Smooth muscle cell (in vitro differentiated cells): Measurements from ENCODE around the gene DMXL1. TPM values are rescaled to one million over a fixed set of nuclear protein-coding genes. Genes with fewer than 3 reads are reported as not detected.
A peak's percentile ranks its signal among the peaks of the same experiment; 100 is the strongest.

Experiments used
- DNase-seq: peaks from one replicate; lab custom pipeline; 2025; ENCODE audit not compliant: unreplicated experiment; lab: John Stamatoyannopoulos, UW
- H2AFZ ChIP-seq: fragments of 200-600 bp; sonication (generic); 2 replicates; pipeline ENCODE4 v1.6.0; 2016; ENCODE audit warnings: antibody characterized with exemption, low read depth, mild to moderate bottlenecking
- H3F3A ChIP-seq: fragments of 200-600 bp; sonication (generic); 2 replicates; pipeline ENCODE4 v1.6.0; 2017; ENCODE audit warnings: antibody characterized with exemption, low read depth
- H3K27ac ChIP-seq: fragments of 200-600 bp; sonication (generic); 2 replicates; pipeline ENCODE4 v1.5.1; 2016; ENCODE audit warnings: low read depth, mild to moderate bottlenecking
- H3K27me3 ChIP-seq: fragments of 200-600 bp; sonication (generic); 2 replicates; pipeline ENCODE4 v1.6.1; 2016; ENCODE audit warnings: low read depth, mild to moderate bottlenecking
- H3K36me3 ChIP-seq: fragments of 200-600 bp; sonication (generic); 2 replicates; pipeline ENCODE4 v1.5.1; 2016; ENCODE audit warnings: low read depth
- H3K4me1 ChIP-seq: fragments of 200-600 bp; sonication (generic); 2 replicates; pipeline ENCODE4 v1.5.1; 2016; ENCODE audit warnings: low read depth
- H3K4me2 ChIP-seq: fragments of 200-600 bp; sonication (generic); 2 replicates; pipeline ENCODE4 v1.6.0; 2016; ENCODE audit warnings: mild to moderate bottlenecking
- H3K4me3 ChIP-seq: fragments of 200-600 bp; sonication (generic); 2 replicates; pipeline ENCODE4 v1.5.1; 2016; ENCODE audit warnings: mild to moderate bottlenecking
- H3K79me2 ChIP-seq: fragments of 200-600 bp; sonication (generic); 2 replicates; pipeline ENCODE4 v1.6.0; 2016; ENCODE audit warnings: low read depth, mild to moderate bottlenecking
- H3K9ac ChIP-seq: fragments of 200-600 bp; sonication (generic); 2 replicates; pipeline ENCODE4 v1.6.0; 2016; ENCODE audit warnings: low read depth
- H3K9me3 ChIP-seq: fragments of 200-600 bp; sonication (generic); replicated peaks from 2 replicates; pipeline ENCODE4 v1.5.1; 2016; ENCODE audit warnings: low read depth
- H4K20me1 ChIP-seq: fragments of 200-600 bp; sonication (generic); 2 replicates; pipeline ENCODE4 v1.6.0; 2016; ENCODE audit warnings: low read depth
- CTCF ChIP-seq: fragments of 200-600 bp; sonication (generic); IDR thresholded peaks from 2 replicates; pipeline ENCODE4 v1.5.1; 2017; ENCODE audit warnings: borderline replicate concordance, mild to moderate bottlenecking, antibody characterized with exemption; ENCODE audit not compliant: insufficient read depth, poor library complexity, severe bottlenecking
- WGBS: methylation state at CpG from one replicate; pipeline ENCODE4 v1.1.7; 2016; ENCODE audit warnings: low lambda C conversion rate; 5-methylcytosine and 5-hydroxymethylcytosine counted together
- polyA plus RNA-seq: library from polyadenylated mRNA; unstranded; fragments of >200 nt; fragmentation: Nextera tagmentation; extraction: Ambion mirVana; gene quantifications from 2 replicates; pipeline ENCODE4 v1.2.1, GENCODE V29; 2016
- total RNA-seq: library from RNA; depleted of rRNA; stranded (reverse); fragments of >200 nt; gene quantifications from 2 replicates; pipeline ENCODE4 v1.2.3, GENCODE V29; 2014

Gene DMXL1
- total and polyA plus RNA-seq, 2 experiments from 2014 or later: 9.6 to 76.0 TPM

- Histone ChIP-seq H3K4me3 (no peak overlapping the region), H3F3A (peaks cover 12% of the 10 kb centered on the region), H3K79me2 (peaks cover 50% of the 10 kb centered on the region), H3K9me3 (no peaks in the 10 kb centered on the region), H3K27ac (peak overlapping the region; percentile 95), H3K27me3 (no peaks in the 10 kb centered on the region), H3K9ac (no peak overlapping the region), H2AFZ (no peak overlapping the region), H3K4me1 (peaks cover 41% of the 10 kb centered on the region), H3K36me3 (no peaks in the 10 kb centered on the region), H3K4me2 (peak overlapping the region; percentile 77), H4K20me1 (no peaks in the 10 kb centered on the region)
- no peak for TF ChIP-seq CTCF
- no peak for DNase-seq
- WGBS: 94% methylated on average over 2 of the region's 2 CpGs
Observed at GRCh38 chr5:119290607-119291006, 219.7 kb downstream of the DMXL1 start.

DNA sequence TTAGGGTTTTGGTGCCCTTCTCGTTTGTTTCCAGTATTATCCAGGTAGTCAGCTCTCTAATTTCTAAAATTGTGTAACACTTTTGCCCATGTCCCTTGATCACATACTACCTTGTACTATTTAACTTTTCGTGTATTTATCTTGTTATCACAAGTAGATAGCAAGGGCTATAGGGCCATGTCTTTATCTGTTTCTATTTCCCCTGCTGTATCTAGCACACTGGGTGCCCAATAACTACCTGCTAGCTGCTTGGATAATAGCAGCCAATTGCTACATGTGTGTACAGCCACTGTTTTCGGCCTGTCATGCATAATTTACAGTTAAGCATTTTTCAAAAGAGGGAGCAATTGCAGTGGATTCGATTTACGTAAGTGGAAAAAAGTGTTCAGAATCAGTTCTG, 220.2 kb downstream of the DMXL1 start:
- Histone ChIP-seq H3K9ac (no peak overlapping the region), H4K20me1 (no peaks in the 10 kb centered on the region), H3K36me3 (no peaks in the 10 kb centered on the region), H2AFZ (no peak overlapping the region), H3K4me2 (no peak overlapping the region), H3K9me3 (no peaks in the 10 kb centered on the region), H3K27ac (peak overlapping the region; percentile 95), H3K27me3 (no peaks in the 10 kb centered on the region), H3K79me2 (peaks cover 46% of the 10 kb centered on the region), H3K4me3 (no peak overlapping the region), H3F3A (peaks cover 12% of the 10 kb centered on the region), H3K4me1 (peaks cover 41% of the 10 kb centered on the region)
- TF ChIP-seq CTCF: no peak
- no peak for DNase-seq
- WGBS: 85% methylated on average over 5 of the region's 5 CpGs

DNA sequence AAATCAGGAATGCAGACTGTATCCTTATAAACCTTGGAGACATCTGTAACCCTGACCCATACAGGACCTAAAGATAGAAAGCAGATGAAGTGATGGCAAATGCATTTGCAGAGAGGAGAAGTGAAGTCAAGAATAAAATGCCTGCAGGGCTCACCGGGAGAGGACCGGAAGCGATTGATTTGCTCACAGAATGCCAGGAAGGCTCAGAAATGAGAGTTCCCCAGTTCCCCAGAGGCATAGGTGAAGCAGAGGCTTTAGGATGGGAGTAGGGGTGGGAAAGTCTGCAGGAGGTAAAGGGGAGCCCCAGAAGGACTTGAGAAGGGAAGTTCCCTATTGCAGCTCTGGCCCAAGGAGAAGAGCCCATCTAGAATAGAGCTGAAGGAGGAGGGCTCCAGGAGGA, 221.0 kb downstream of the DMXL1 start:
- H2AFZ ChIP-seq: no peak overlapping the region
- H3K4me2 ChIP-seq: peak overlapping the region; percentile 9
- peaks cover 38% of the 10 kb centered on the region for H3K4me1 ChIP-seq
- no peak overlapping the region for H3K4me3 ChIP-seq
- H3K9ac ChIP-seq: no peak overlapping the region
- peak overlapping the region; percentile 95 for H3K27ac ChIP-seq
- TF ChIP-seq CTCF: no peak
- no peaks in the 10 kb centered on the region for H3K27me3 ChIP-seq
- no peak for DNase-seq
- no peaks in the 10 kb centered on the region for H3K9me3 ChIP-seq
- peaks cover 49% of the 10 kb centered on the region for H3K79me2 ChIP-seq
- H3F3A ChIP-seq: peaks cover 9% of the 10 kb centered on the region
- no peaks in the 10 kb centered on the region for H3K36me3 ChIP-seq
- WGBS: 55% methylated on average over 3 of the region's 3 CpGs
- no peaks in the 10 kb centered on the region for H4K20me1 ChIP-seq

- Histone ChIP-seq H3K79me2 (peaks cover 49% of the 10 kb centered on the region), H3K4me2 (no peak overlapping the region), H4K20me1 (no peaks in the 10 kb centered on the region), H3K9me3 (no peaks in the 10 kb centered on the region), H3K27me3 (no peaks in the 10 kb centered on the region), H3K4me1 (peaks cover 31% of the 10 kb centered on the region), H3K36me3 (no peaks in the 10 kb centered on the region), H3K27ac (peak overlapping the region; percentile 4), H2AFZ (no peak overlapping the region), H3F3A (peaks cover 6% of the 10 kb centered on the region), H3K4me3 (no peak overlapping the region), H3K9ac (no peak overlapping the region)
- DNase-seq: no peak
- 74% methylated on average over 3 of the region's 3 CpGs for WGBS
- no peak for TF ChIP-seq CTCF
Observed at GRCh38 chr5:119292701-119293515, 222.0 kb downstream of the DMXL1 start.
